H1 (cell line): ENCODE measurements around the gene MYO7B. TPM values are rescaled to one million over a fixed set of nuclear protein-coding genes. Genes with fewer than 3 reads are reported as not detected.

Source experiments
- CTCF ChIA-PET: fragments of 300-600 bp; sonication (Branson Sonifier 250); formaldehyde crosslinking; loops from one replicate; lab custom pipeline; 2021; ENCODE audit not compliant: partially characterized antibody; lab: Charles Lee
- POLR2A ChIA-PET: fragments of 300-600 bp; sonication (Branson Sonifier 250); formaldehyde crosslinking; loops from one replicate; lab custom pipeline; 2021; ENCODE audit warnings: inconsistent platforms; ENCODE audit not compliant: partially characterized antibody; lab: Charles Lee
- DNase-seq, 2 experiments: peaks; one replicate each; pipeline versions ENCODE4 v3.0.0 to v3.0.0-alpha.2; 2010 to 2022; ENCODE audit warnings: low spot score in 2 of 2, low read depth in 1 of 2, mixed read lengths in 1 of 2
- FAIRE-seq: peaks from 2 replicates; lab custom pipeline; 2011; peaks lifted over from hg19 to GRCh38; lab: Jason Lieb, UNC
- H2AFZ ChIP-seq: 2 replicates; pipeline ENCODE4 v1.8.1; 2012; ENCODE audit warnings: low read length, inconsistent platforms
- H2AK5ac ChIP-seq: 2 replicates; pipeline ENCODE4 v1.6.1; 2013; ENCODE audit warnings: low read depth, low read length
- H2BK120ac ChIP-seq: replicated peaks from 2 replicates; pipeline ENCODE3; 2013; ENCODE audit warnings: low read depth, low read length, inconsistent platforms
- H2BK12ac ChIP-seq: 2 replicates; pipeline ENCODE4 v1.6.1; 2013; ENCODE audit warnings: low read depth, low read length
- H2BK15ac ChIP-seq: 2 replicates; pipeline ENCODE4 v1.6.1; 2013; ENCODE audit warnings: low read length
- H2BK20ac ChIP-seq: 2 replicates; pipeline ENCODE4 v1.6.1; 2013; ENCODE audit warnings: low read length
- H2BK5ac ChIP-seq: 2 replicates; pipeline ENCODE4 v1.6.1; 2013; ENCODE audit warnings: low read depth, low read length
- H3K14ac ChIP-seq: 2 replicates; pipeline ENCODE4 v1.6.1; 2013; ENCODE audit warnings: inconsistent platforms; ENCODE audit not compliant: insufficient read length
- H3K18ac ChIP-seq: 2 replicates; pipeline ENCODE4 v1.6.1; 2013; ENCODE audit warnings: low read length; ENCODE audit errors: extremely low read depth
- H3K23ac ChIP-seq: 2 replicates; pipeline ENCODE4 v1.6.1; 2013; ENCODE audit warnings: inconsistent platforms; ENCODE audit not compliant: insufficient read length
- H3K23me2 ChIP-seq: 2 replicates; pipeline ENCODE4 v1.6.1; 2013; ENCODE audit warnings: low read depth, low read length
- H3K27ac ChIP-seq: 2 replicates; pipeline ENCODE4 v1.6.1; 2011; ENCODE audit warnings: low read depth, low read length, inconsistent platforms
- H3K27me3 ChIP-seq, 4 experiments: replicated peaks in 1 of 4; 1 replicate in 1 of 4; 2 replicates in 3 of 4; pipeline versions ENCODE4 v1.6.1 to v1.8.1; 2011 to 2013; ENCODE audit warnings: low read length in 3 of 4, mild to moderate bottlenecking in 3 of 4, inconsistent platforms in 2 of 4, mixed read lengths in 2 of 4, moderate library complexity in 1 of 4; ENCODE audit not compliant: control insufficient read depth in 3 of 4, insufficient read depth in 3 of 4; ENCODE audit errors: extremely low read depth in 1 of 4
- H3K36me3 ChIP-seq, 4 experiments: 2 replicates each; pipeline versions ENCODE4 v1.6.1 to v1.8.1; 2011 to 2013; ENCODE audit warnings: mild to moderate bottlenecking in 4 of 4, low read length in 3 of 4, moderate library complexity in 2 of 4, control low read depth in 1 of 4, inconsistent platforms in 1 of 4; ENCODE audit not compliant: insufficient read depth in 4 of 4, control insufficient read depth in 2 of 4
- H3K4ac ChIP-seq: replicated peaks from 2 replicates; pipeline ENCODE3; 2013; ENCODE audit warnings: low read length, low read depth, mixed read lengths, inconsistent platforms; ENCODE audit not compliant: insufficient read length
- H3K4me1 ChIP-seq, 4 experiments: replicated peaks in 1 of 4; 1 replicate in 1 of 4; 2 replicates in 3 of 4; pipeline versions ENCODE4 v1.6.1 to v1.8.1; 2011 to 2013; ENCODE audit warnings: low read length in 3 of 4, inconsistent platforms in 2 of 4, mixed read lengths in 1 of 4; ENCODE audit not compliant: insufficient read depth in 4 of 4, control insufficient read depth in 3 of 4
- H3K4me2 ChIP-seq, 2 experiments: 2 replicates each; pipeline versions ENCODE4 v1.6.1 to v1.8.1; 2011 to 2013; ENCODE audit warnings: low read depth in 2 of 2, low read length in 2 of 2, control low read depth in 1 of 2, inconsistent platforms in 1 of 2, mild to moderate bottlenecking in 1 of 2; ENCODE audit not compliant: insufficient read depth in 1 of 2
- H3K4me3 ChIP-seq, 4 experiments: fragments of 200-600, 300-600 bp in 1 of 4; sonication (generic), shearing (Covaris generic), sonication (Bioruptor Twin) in 1 of 4; 2 replicates each; pipeline versions ENCODE4 v1.5.1 to v1.8.1; 2011 to 2016; ENCODE audit warnings: low read length in 4 of 4, low read depth in 3 of 4, control low read depth in 2 of 4, inconsistent platforms in 2 of 4, mild to moderate bottlenecking in 2 of 4, mixed read lengths in 1 of 4, moderate library complexity in 1 of 4; ENCODE audit not compliant: insufficient read depth in 2 of 4; ENCODE audit errors: extremely low read depth in 1 of 4
- H3K56ac ChIP-seq: replicated peaks from 2 replicates; pipeline ENCODE3; 2013; ENCODE audit warnings: low read depth, mild to moderate bottlenecking, mixed read lengths, low read length, inconsistent platforms; ENCODE audit not compliant: insufficient read length
- H3K79me1 ChIP-seq: 2 replicates; pipeline ENCODE4 v1.6.1; 2013; ENCODE audit warnings: low read depth, low read length, control low read depth
- H3K79me2 ChIP-seq, 2 experiments: 2 replicates each; pipeline versions ENCODE4 v1.6.1 to v1.8.1; 2012 to 2013; ENCODE audit warnings: low read length in 2 of 2, mild to moderate bottlenecking in 2 of 2, inconsistent platforms in 1 of 2; ENCODE audit not compliant: insufficient read depth in 2 of 2, control insufficient read depth in 1 of 2
- H3K9ac ChIP-seq, 4 experiments: replicated peaks in 1 of 4; 1 replicate in 1 of 4; 2 replicates in 3 of 4; pipeline versions ENCODE4 v1.6.1 to v1.8.1; 2011 to 2013; ENCODE audit warnings: low read depth in 3 of 4, low read length in 3 of 4, control low read depth in 2 of 4, mild to moderate bottlenecking in 2 of 4, moderate library complexity in 2 of 4, inconsistent platforms in 1 of 4; ENCODE audit errors: extremely low read depth in 1 of 4
- H3K9me3 ChIP-seq, 2 experiments: 2 replicates each; pipeline versions ENCODE4 v1.6.1 to v1.8.1; 2012 to 2013; ENCODE audit warnings: mild to moderate bottlenecking in 2 of 2, moderate library complexity in 2 of 2, control low read depth in 1 of 2, inconsistent platforms in 1 of 2, low read depth in 1 of 2, low read length in 1 of 2, mixed read lengths in 1 of 2; ENCODE audit not compliant: insufficient read depth in 2 of 2
- H4K20me1 ChIP-seq, 2 experiments: replicated peaks in 1 of 2; 2 replicates each; pipeline versions ENCODE3 to v1.8.1; 2011 to 2013; ENCODE audit warnings: inconsistent platforms in 2 of 2, low read length in 2 of 2, mild to moderate bottlenecking in 1 of 2; ENCODE audit not compliant: insufficient read depth in 2 of 2, control insufficient read depth in 1 of 2
- H4K5ac ChIP-seq: 2 replicates; pipeline ENCODE4 v1.6.1; 2013; ENCODE audit warnings: low read length, low read depth, mixed read lengths, inconsistent platforms; ENCODE audit not compliant: insufficient read length
- H4K8ac ChIP-seq: 2 replicates; pipeline ENCODE4 v1.8.0; 2013; ENCODE audit warnings: mild to moderate bottlenecking, moderate library complexity, low read length, inconsistent platforms; ENCODE audit not compliant: insufficient read depth; ENCODE audit errors: extremely low read depth
- H4K91ac ChIP-seq: replicated peaks from 2 replicates; pipeline ENCODE3; 2013; ENCODE audit warnings: low read length, mixed read lengths, inconsistent platforms; ENCODE audit not compliant: insufficient read length
- BACH1 ChIP-seq: IDR thresholded peaks from 2 replicates; pipeline ENCODE4 v1.6.1; 2012; ENCODE audit warnings: low read length, improper control_type of control experiment
- BRCA1 ChIP-seq: IDR thresholded peaks from 2 replicates; pipeline ENCODE4 v1.6.1; 2012; ENCODE audit warnings: low read depth, low read length, improper control_type of control experiment
- E2F6 ChIP-seq: IDR thresholded peaks from 2 replicates; pipeline ENCODE4 v1.6.1; 2012; ENCODE audit warnings: inconsistent platforms
- GTF2F1 ChIP-seq: IDR thresholded peaks from 2 replicates; pipeline ENCODE4 v1.6.1; 2012; ENCODE audit warnings: low read depth, low read length, improper control_type of control experiment, borderline replicate concordance
- KDM4A ChIP-seq: IDR thresholded peaks from one replicate; pipeline ENCODE4 v1.7.1; 2012; ENCODE audit warnings: low read depth, mild to moderate bottlenecking, moderate library complexity, low read length, inconsistent platforms; ENCODE audit not compliant: severe bottlenecking
- RBBP5 ChIP-seq: IDR thresholded peaks from 2 replicates; pipeline ENCODE4 v1.7.1; 2012; ENCODE audit warnings: low read depth, mild to moderate bottlenecking, inconsistent platforms, low read length, moderate library complexity, borderline replicate concordance
- RFX5 ChIP-seq: IDR thresholded peaks from 2 replicates; pipeline ENCODE4 v1.6.1; 2011; ENCODE audit warnings: low read depth, low read length, improper control_type of control experiment, borderline replicate concordance
- SIN3A ChIP-seq, 2 experiments: IDR thresholded peaks in 1 of 2; conservative IDR thresholded peaks in 1 of 2; 2 replicates each; pipeline ENCODE4 v1.6.1; 2011 to 2012; ENCODE audit warnings: low read length in 2 of 2, improper control_type of control experiment in 1 of 2, low read depth in 1 of 2, mild to moderate bottlenecking in 1 of 2
- SP4 ChIP-seq: IDR thresholded peaks from 2 replicates; pipeline ENCODE4 v1.6.1; 2012; ENCODE audit warnings: low read length, inconsistent platforms
- SUZ12 ChIP-seq: fragments of 200-600 bp; sonication (generic); IDR thresholded peaks from 2 replicates; pipeline ENCODE4 v1.6.1; 2012; ENCODE audit warnings: mild to moderate bottlenecking, inconsistent platforms, low read length, moderate library complexity, mixed read lengths
- TBP ChIP-seq: IDR thresholded peaks from 2 replicates; pipeline ENCODE4 v1.6.1; 2011; ENCODE audit warnings: low read depth, low read length, improper control_type of control experiment
- WGBS, 2 experiments: shearing (Covaris generic) in 1 of 2; methylation state at CpG; one replicate each; pipeline versions ENCODE4 v1.1.6 to v1.1.7; 2013 to 2015; ENCODE audit warnings: low lambda C conversion rate in 2 of 2, mixed read lengths in 2 of 2, inconsistent platforms in 1 of 2, low coverage in 1 of 2, missing lambda C conversion rate in 1 of 2; ENCODE audit not compliant: insufficient replicate concordance in 2 of 2, insufficient coverage in 1 of 2, insufficient read length in 1 of 2; ENCODE audit errors: extremely low coverage in 1 of 2, missing lambda C conversion rate in 1 of 2; 5-methylcytosine and 5-hydroxymethylcytosine counted together
- polyA plus RNA-seq, 7 experiments: library from polyadenylated mRNA; depleted of rRNA in 3 of 7; stranded (reverse) in 5 of 7; unstranded in 2 of 7; fragments of >200 nt in 5 of 7; fragments of 200-250 nt in 2 of 7; gene quantifications; 1 replicate in 5 of 7; 2 replicates in 1 of 7; 4 replicates in 1 of 7; pipeline versions ENCODE4 v1.2.1 to v1.2.3, GENCODE V29; 2011 to 2013; ENCODE audit warnings: missing spikeins in 2 of 7, mixed read lengths in 2 of 7
- total RNA-seq: library from RNA; stranded (reverse); fragmentation: NEBNext Ultra II Directional; extraction: Animal tissue kit (Norgen Biotek cat#: 25700); gene quantifications from 2 replicates; pipeline ENCODE4 v1.2.1, GENCODE V29; 2021

MYO7B gene
- total and polyA plus RNA-seq, 2 of the 8 experiments (the other 6 are each of a cell fraction or from before 2014, with no cell fraction given), result not detected

- Histone ChIP-seq H2BK120ac (no peak overlapping the region), H2BK12ac (no peak overlapping the region), H3K23ac (no peak overlapping the region), H2AFZ (no peak overlapping the region), H3K27ac (no peak overlapping the region), H3K27me3 (no peaks in the 10 kb centered on the region; a peak in 1 of 7 replicates), H2BK15ac (no peak overlapping the region), H3K18ac (no peak overlapping the region), H2BK20ac (no peak overlapping the region), H3K4me1 (peaks cover 0 to 3% (median 0%) of the 10 kb centered on the region in 4 experiments; a peak in 1 of 7 replicates), H2BK5ac (no peak overlapping the region), H3K4ac (no peak overlapping the region), H2AK5ac (no peak overlapping the region), H3K14ac (no peak overlapping the region), H3K23me2 (no peaks in the 10 kb centered on the region), H4K8ac (no peak overlapping the region; the same call in 1 of the 2 replicates), H3K4me3 (no peak overlapping the region), H3K79me1 (no peaks in the 10 kb centered on the region), H3K9me3 (no peaks in the 10 kb centered on the region), H3K9ac (no peak overlapping the region), H3K36me3 (no peaks in the 10 kb centered on the region), H3K4me2 (no peak overlapping the region), H4K20me1 (no peaks in the 10 kb centered on the region), H3K79me2 (no peaks in the 10 kb centered on the region), H4K5ac (no peak overlapping the region), H3K56ac (no peak overlapping the region), H4K91ac (no peak overlapping the region)
- 93% methylated on average over 24 of the region's 24 CpGs; no CpG with 5 or more reads in 1 of the 2 experiments for WGBS, 2 experiments
- ChIA-PET POLR2A (interaction anchor here (0.8 to 1.5 kb wide), 3 partner anchors 13 to 60 kb away, joined by 3 to 4 read pairs (median 3); no protein-coding TSS in a partner anchor), CTCF (interaction anchor here (1.2 to 5.7 kb wide), 3 partner anchors 13 to 60 kb away, joined by 3 to 54 read pairs (median 6); no protein-coding TSS in a partner anchor)
- FAIRE-seq (no peak), DNase-seq (peak in 1 of 2 experiments; percentile 33)
- TF ChIP-seq TBP, result no peak
- no peak for TF ChIP-seq SUZ12
- no peak for TF ChIP-seq SP4
- no peak for TF ChIP-seq BRCA1
- TF ChIP-seq SIN3A (conservative IDR thresholded peaks at IDR 0.05 in 1 of 2, IDR thresholded peaks at IDR 0.05 in 1 of 2; ENCODE audit: low read depth in 1 of 2, low read length in 2 of 2), result no peak
- no peak for TF ChIP-seq KDM4A
- TF ChIP-seq BACH1, result no peak
- no peak for TF ChIP-seq GTF2F1
- TF ChIP-seq RBBP5, result no peak
- no peak for TF ChIP-seq E2F6
- no peak for TF ChIP-seq RFX5
Observed at GRCh38 chr2:127580167-127581049, 44.9 kb downstream of the MYO7B start.
